Upper lobe of left lung (tissue), 6 donors: Measurements from ENCODE around the gene PROCR. TPM values are rescaled to one million over a fixed set of nuclear protein-coding genes. Genes with fewer than 3 reads are reported as not detected.
"Not testable (repeated sequence)": the region's sequence is repeated elsewhere in the genome, so short reads cannot be mapped to it uniquely, and the experiment has no call there.

Experiments
- ATAC-seq, 2 donors: fragments of 200-7000 bp; cut with Tn5 transposase; one replicate each; pipeline ENCODE4 v1.9.1; 2022; ENCODE audit warnings: mild to moderate bottlenecking in 2 of 2, moderate library complexity in 2 of 2; ENCODE audit not compliant: low FRiP score in 2 of 2
- DNase-seq, 2 donors: peaks; one replicate each; pipeline ENCODE4 v3.0.0-alpha.2; 2019 to 2020
- H3K27ac ChIP-seq, 4 donors: fragments of 200-600 bp; sonication (generic); one replicate each; pipeline ENCODE4 v1.5.1; 2016 to 2019
- H3K27me3 ChIP-seq, 4 donors: fragments of 200-600 bp; sonication (generic); one replicate each; pipeline ENCODE4 v1.5.1; 2017 to 2019
- H3K36me3 ChIP-seq, 4 donors: fragments of 200-600 bp; sonication (generic); one replicate each; pipeline ENCODE4 v1.5.1; 2016 to 2019
- H3K4me1 ChIP-seq, 4 donors: fragments of 200-600 bp; sonication (generic); one replicate each; pipeline ENCODE4 v1.5.1; 2018 to 2019
- H3K4me3 ChIP-seq, 4 donors: fragments of 200-600 bp; sonication (generic); one replicate each; pipeline ENCODE4 v1.5.1; 2017 to 2019; ENCODE audit warnings: mild to moderate bottlenecking in 2 of 4, moderate library complexity in 1 of 4
- H3K9me3 ChIP-seq, 4 donors: fragments of 200-600 bp; sonication (generic); one replicate each; pipeline ENCODE4 v1.5.1; 2018 to 2019
- EP300 ChIP-seq, 4 donors: sonication (generic); formaldehyde crosslinking; IDR thresholded peaks; one replicate each; pipeline ENCODE4 v1.5.1; 2017; ENCODE audit warnings: antibody characterized with exemption in 4 of 4, control low read depth in 2 of 4
- POLR2A ChIP-seq, 4 donors: fragments of 450-650 bp; IDR thresholded peaks; one replicate each; pipeline ENCODE4 v1.5.1; 2016 to 2017; ENCODE audit warnings: antibody characterized with exemption in 4 of 4, mild to moderate bottlenecking in 2 of 4
- POLR2AphosphoS5 ChIP-seq, 2 donors: sonication (generic); formaldehyde crosslinking; IDR thresholded peaks; one replicate each; pipeline ENCODE4 v1.5.1; 2017; ENCODE audit warnings: antibody characterized with exemption in 2 of 2
- WGBS, 2 donors: methylation state at CpG; one replicate each; pipeline ENCODE4 v1.1.5; 2017 to 2018; 5-methylcytosine and 5-hydroxymethylcytosine counted together
- total RNA-seq, 6 donors: library from RNA; depleted of rRNA in 4 of 6; stranded (reverse); fragments of >200 nt in 4 of 6; gene quantifications; one replicate each; pipeline versions ENCODE4 v1.1.0 to v1.2.1, GENCODE V29; 2016 to 2021
- TF ChIP-seq, protein P1 (sequence below), 6 experiments: fragments of 450-650 bp in 4 of 6; fragments of 200-600 bp in 2 of 6; sonication (generic) in 2 of 6; IDR thresholded peaks; one replicate each; pipeline ENCODE4 v1.5.1; 2016 to 2019; ENCODE audit warnings: antibody characterized with exemption in 6 of 6
- donor health status: DM: no; HTN: no; CAD: no; lungs with moderate emphysema.
- donor health status: DM: no; HTN: yes; CAD: no; lungs with severe emphysema.

The PROCR gene
- total RNA-seq, 6 donors from 2014 or later, result 5.2 to 24.7 (median 11.6) TPM

DNA sequence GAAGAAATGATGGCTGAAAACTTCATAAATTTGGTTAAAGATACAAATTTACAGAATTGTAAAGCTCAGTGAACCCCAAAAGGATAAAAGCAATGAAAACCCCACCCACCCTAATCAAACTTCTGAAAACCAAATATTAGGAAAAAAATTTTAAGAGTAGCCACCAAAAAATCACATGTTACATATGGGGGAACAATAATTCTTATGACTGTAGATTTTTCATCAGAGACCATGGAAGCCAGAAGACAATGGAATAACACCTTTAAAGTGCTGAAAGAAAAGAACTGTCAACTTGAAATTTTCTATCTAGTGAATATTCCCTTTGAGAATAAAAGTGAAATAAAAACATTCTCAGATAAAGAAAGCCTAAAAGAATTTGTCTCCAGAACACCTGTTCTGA is 24.4 kb downstream of the PROCR start:
- DNase-seq, result no peak
- H3K27ac ChIP-seq, result no peak overlapping the region
- peaks cover 0 to 14% (median 8%) of the 10 kb centered on the region in 4 donors for H3K4me1 ChIP-seq
- TF ChIP-seq POLR2AphosphoS5 (IDR thresholded peaks at IDR 0.05), result no peak
- no peak for TF ChIP-seq POLR2A (IDR thresholded peaks at IDR 0.05)
- no peak for TF ChIP-seq EP300 (IDR thresholded peaks at IDR 0.05)
- peaks cover 0 to 20% (median 12%) of the 10 kb centered on the region in 4 donors for H3K9me3 ChIP-seq
- ATAC-seq, result no peak
- H3K27me3 ChIP-seq, result no peaks in the 10 kb centered on the region
- no peak overlapping the region for H3K4me3 ChIP-seq
- no peaks in the 10 kb centered on the region for H3K36me3 ChIP-seq

DNA sequence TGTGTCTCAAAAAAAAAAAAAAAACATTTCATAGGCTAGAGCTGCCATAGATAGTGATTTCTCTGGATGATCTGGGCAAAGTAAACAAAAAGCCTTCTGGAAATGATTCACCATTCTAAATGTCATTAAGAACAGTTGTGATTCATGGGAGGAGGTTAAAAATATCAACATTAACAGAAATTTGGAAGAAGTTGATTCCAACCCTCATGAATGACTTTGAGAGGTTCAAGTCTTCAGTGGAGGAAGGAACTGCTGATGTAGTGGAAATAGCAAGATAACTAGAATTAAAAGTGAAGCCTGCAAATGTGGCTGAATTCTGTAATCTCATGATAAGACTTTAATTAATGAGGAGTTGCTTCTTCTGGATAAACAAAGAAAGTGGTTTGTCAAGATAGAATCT is 27.9 kb downstream of the PROCR start:
- no peaks in the 10 kb centered on the region for H3K36me3 ChIP-seq
- peaks cover 0 to 22% (median 16%) of the 10 kb centered on the region in 4 donors for H3K9me3 ChIP-seq
- ATAC-seq, result no peak
- no peak overlapping the region for H3K4me3 ChIP-seq
- peaks cover 0 to 4% (median 0%) of the 10 kb centered on the region in 4 donors for H3K4me1 ChIP-seq
- no peaks in the 10 kb centered on the region for H3K27me3 ChIP-seq
- TF ChIP-seq POLR2AphosphoS5 (IDR thresholded peaks at IDR 0.05) (no peak), POLR2A (IDR thresholded peaks at IDR 0.05) (no peak), EP300 (IDR thresholded peaks at IDR 0.05) (no peak)
- TF ChIP-seq, protein P1, sequence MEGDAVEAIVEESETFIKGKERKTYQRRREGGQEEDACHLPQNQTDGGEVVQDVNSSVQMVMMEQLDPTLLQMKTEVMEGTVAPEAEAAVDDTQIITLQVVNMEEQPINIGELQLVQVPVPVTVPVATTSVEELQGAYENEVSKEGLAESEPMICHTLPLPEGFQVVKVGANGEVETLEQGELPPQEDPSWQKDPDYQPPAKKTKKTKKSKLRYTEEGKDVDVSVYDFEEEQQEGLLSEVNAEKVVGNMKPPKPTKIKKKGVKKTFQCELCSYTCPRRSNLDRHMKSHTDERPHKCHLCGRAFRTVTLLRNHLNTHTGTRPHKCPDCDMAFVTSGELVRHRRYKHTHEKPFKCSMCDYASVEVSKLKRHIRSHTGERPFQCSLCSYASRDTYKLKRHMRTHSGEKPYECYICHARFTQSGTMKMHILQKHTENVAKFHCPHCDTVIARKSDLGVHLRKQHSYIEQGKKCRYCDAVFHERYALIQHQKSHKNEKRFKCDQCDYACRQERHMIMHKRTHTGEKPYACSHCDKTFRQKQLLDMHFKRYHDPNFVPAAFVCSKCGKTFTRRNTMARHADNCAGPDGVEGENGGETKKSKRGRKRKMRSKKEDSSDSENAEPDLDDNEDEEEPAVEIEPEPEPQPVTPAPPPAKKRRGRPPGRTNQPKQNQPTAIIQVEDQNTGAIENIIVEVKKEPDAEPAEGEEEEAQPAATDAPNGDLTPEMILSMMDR (IDR thresholded peaks at IDR 0.05), result no peak
- DNase-seq, result no peak
- H3K27ac ChIP-seq, result no peak overlapping the region

DNA sequence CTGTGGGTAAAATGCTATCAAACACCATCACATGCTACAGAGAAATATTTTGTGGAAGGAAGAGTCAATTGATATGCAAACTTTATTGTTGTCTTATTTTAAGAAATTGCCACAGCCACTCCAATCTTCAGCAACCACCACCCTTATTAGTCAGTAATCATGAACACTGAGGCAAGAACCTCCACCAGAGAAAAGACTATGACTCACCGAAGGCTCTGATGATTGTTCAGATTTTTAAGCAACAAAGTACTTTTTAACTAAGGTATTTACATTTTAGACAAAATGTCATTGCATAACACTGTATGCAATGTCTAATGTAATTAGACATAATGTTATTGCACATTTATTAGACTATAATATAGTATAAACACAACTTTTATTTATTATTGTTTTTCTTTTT is 28.4 kb downstream of the PROCR start:
- WGBS, 2 donors, result 66 to 71% methylated on average over 1 of the region's 1 CpG
- no peak for DNase-seq

DNA sequence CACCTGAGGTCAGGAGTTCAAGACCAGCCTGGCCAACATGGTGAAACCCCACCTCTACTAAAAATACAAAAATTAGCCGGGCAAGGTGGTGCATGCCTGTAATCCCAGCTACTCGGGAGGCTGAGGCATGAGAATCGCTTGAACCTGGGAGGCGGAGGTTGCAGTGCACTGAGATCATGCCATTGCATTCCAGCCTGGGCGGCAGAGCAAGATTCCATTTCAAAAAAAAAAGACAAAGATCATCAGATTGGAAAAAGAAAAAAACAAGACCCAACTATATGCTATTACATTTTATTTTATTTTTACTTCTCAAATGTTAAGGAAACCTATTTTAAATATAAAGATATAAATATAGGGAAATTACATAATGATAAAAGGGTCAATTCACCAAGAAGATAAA is 29.6 kb downstream of the PROCR start:
- not testable (repeated sequence) for H3K4me3 ChIP-seq, H3K4me1 ChIP-seq, DNase-seq, H3K27me3 ChIP-seq, H3K36me3 ChIP-seq, H3K27ac ChIP-seq, ATAC-seq
- WGBS, 2 donors, result 91 to 92% methylated on average over 5 of the region's 5 CpGs
- peaks cover 0 to 18% (median 13%) of the 10 kb centered on the region in 4 donors for H3K9me3 ChIP-seq

More for the DNA sequence above, 28.4 kb downstream of the PROCR start:
- TF ChIP-seq, protein P1 (IDR thresholded peaks at IDR 0.05), result no peak
- no peak for TF ChIP-seq EP300 (IDR thresholded peaks at IDR 0.05)
- no peak for TF ChIP-seq POLR2AphosphoS5 (IDR thresholded peaks at IDR 0.05)
- no peak for TF ChIP-seq POLR2A (IDR thresholded peaks at IDR 0.05)
- Histone ChIP-seq H3K4me1 (peaks cover 0 to 4% (median 0%) of the 10 kb centered on the region in 4 donors), H3K27ac (peak overlapping the region in 1 of 4 donors; percentile 5), H3K36me3 (no peaks in the 10 kb centered on the region), H3K9me3 (peaks cover 0 to 22% (median 16%) of the 10 kb centered on the region in 4 donors), H3K27me3 (no peaks in the 10 kb centered on the region), H3K4me3 (no peak overlapping the region)
- peak in 1 of 2 donors; percentile 53 for ATAC-seq

DNA sequence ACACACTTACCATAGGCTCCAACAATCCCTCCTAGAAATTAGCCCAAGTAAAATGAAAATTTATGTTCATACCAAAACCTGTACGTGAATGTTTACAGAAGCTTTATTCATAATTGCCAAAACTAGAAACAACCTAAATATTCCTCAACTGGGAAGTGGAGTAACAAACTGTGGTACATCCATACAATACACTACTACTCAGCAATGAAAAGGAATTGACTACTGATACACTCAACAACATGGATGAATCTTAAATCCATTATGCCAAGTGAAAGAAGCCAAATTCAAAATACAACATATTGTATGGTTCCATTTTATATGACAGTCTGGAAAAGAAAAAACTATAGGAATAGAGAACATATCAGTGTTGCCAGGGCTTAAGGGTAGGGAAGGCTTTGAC is 34.9 kb downstream of the PROCR start:
- DNase-seq (no peak), ATAC-seq (no peak)
- Histone ChIP-seq H3K27me3 (no peaks in the 10 kb centered on the region), H3K4me1 (peaks cover 6 to 16% (median 12%) of the 10 kb centered on the region in 4 donors), H3K9me3 (peaks cover 0 to 9% (median 0%) of the 10 kb centered on the region in 4 donors), H3K27ac (no peak overlapping the region), H3K36me3 (no peaks in the 10 kb centered on the region), H3K4me3 (no peak overlapping the region)
- WGBS, 2 donors, result 83 to 88% methylated on average over 1 of the region's 1 CpG
- TF ChIP-seq EP300 (IDR thresholded peaks at IDR 0.05) (no peak), POLR2A (IDR thresholded peaks at IDR 0.05) (no peak), POLR2AphosphoS5 (IDR thresholded peaks at IDR 0.05) (no peak)
- TF ChIP-seq, protein P1 (IDR thresholded peaks at IDR 0.05), result no peak

DNA sequence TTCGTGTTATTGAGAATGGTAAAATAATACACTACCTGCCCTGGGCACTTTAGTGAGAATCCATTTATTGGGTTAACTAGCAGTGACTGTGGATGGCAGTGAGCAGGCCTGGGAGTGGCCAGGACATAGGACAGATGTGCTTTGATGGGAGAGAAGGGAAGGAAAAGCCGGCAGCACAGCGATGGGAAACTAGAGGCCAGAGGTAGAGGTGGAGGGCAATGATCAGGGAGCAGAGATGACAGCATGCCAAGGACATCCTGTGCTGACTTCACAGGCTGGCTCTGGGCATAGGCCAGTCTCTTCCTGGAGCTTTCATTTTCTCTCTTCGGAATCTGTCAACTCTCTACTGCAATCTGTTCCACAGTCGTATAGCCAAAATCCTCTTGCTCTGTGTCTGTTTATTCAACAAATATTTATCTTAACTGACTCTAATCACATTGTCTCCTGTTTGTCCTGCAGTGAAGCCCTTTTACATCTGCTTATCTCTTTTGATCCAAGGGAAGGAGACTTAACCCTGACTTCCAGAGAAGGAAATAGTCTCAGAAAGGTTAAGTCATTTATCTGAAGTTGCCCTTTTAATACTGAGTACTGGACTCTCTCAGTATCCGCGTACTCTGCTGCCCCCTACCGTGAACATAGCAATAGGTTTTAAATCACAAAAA is 36.2 kb downstream of the PROCR start:
- TF ChIP-seq POLR2A (IDR thresholded peaks at IDR 0.05), result no peak
- TF ChIP-seq EP300 (IDR thresholded peaks at IDR 0.05), result peak in 2 of 4 donors; percentile 1 to 17
- TF ChIP-seq, protein P1 (IDR thresholded peaks at IDR 0.05), result peak; percentile 55 to 92 (median 82)
- TF ChIP-seq POLR2AphosphoS5 (IDR thresholded peaks at IDR 0.05), result peak; percentile 13 to 75
- DNase-seq (peak in 1 of 2 donors; percentile 78), ATAC-seq (peak; percentile 96)
- Histone ChIP-seq H3K4me3 (peak overlapping the region in 1 of 4 donors; percentile 16), H3K36me3 (no peaks in the 10 kb centered on the region), H3K4me1 (peaks cover 6 to 16% (median 12%) of the 10 kb centered on the region in 4 donors), H3K27ac (peak overlapping the region; percentile 43 to 80 (median 68)), H3K9me3 (peaks cover 0 to 9% (median 0%) of the 10 kb centered on the region in 4 donors), H3K27me3 (no peaks in the 10 kb centered on the region)
- 19 to 25% methylated on average over 8 of the region's 8 CpGs for WGBS, 2 donors
